HG03025 (cell line): Measurements from ENCODE around the gene TPP1.

Source experiments
- ATAC-seq: cut with Tn5 transposase; IDR thresholded peaks from one replicate; pipeline ENCODE4 v1.9.1; 2021; ENCODE audit warnings: mild to moderate bottlenecking, moderate library complexity; ENCODE audit not compliant: unreplicated experiment, low FRiP score

TPP1 gene

DNA sequence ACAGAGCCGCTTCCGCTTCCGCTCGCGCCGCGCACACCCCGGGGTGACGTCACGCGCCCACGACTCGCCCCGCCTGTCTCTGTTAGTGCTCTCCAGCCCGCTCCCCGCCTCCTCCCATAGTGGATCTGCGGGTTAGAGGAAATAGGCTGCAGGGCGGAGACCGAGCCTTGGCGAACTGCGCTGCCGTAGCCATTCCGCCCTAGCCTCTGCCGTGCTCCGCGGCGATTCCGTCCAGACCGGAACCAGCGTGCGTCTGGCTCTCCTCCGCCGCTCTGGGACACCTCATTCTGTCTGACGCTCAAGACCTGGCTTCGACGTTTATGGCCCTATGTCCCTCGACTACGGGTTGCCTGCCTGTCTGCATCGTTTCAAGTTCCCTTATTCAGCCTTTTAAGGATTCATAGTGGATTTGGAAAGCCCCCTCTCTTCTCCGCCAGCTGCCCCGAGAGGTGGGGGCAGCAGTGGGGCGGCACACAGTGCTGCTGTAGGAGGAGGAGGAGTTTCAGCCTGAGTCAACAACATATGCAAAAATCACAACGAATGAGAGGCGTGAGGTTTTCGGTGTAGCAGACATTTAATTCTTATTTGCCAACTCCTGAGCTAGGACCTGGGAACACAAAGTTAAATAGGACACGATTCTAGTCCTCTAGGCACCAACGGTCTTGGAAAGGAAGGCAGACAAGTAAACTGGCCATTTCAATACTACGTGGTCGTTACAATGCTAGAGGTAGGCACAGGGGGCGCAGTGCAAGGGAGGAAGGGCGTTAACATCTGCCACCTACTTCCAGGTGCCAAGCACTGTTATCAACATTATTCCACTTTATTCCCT lies 6.8 kb downstream of the TPP1 start, which contains the start of gene TAF10:
Gene TAF10 (minus strand): TSS at position 4 of the 829 bp plus-strand sequence. CDS start 27 bp downstream, outside the sequence.
- ATAC-seq, result peak; percentile 89

DNA sequence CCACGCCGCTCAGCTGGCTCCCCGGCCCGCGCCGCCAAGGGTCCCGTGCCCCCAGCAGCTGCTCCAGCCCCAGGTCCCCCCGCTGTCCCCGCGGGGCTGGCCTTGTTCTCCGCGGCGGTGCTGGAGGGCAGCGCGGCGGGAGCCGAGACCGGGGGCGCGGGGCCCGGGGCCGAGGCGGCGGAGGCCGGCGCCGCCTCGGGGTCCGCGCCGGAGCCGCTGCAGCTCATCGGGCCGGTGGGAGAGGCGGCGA lies 7.3 kb downstream of the TPP1 start:
- peak; percentile 12 for ATAC-seq

DNA sequence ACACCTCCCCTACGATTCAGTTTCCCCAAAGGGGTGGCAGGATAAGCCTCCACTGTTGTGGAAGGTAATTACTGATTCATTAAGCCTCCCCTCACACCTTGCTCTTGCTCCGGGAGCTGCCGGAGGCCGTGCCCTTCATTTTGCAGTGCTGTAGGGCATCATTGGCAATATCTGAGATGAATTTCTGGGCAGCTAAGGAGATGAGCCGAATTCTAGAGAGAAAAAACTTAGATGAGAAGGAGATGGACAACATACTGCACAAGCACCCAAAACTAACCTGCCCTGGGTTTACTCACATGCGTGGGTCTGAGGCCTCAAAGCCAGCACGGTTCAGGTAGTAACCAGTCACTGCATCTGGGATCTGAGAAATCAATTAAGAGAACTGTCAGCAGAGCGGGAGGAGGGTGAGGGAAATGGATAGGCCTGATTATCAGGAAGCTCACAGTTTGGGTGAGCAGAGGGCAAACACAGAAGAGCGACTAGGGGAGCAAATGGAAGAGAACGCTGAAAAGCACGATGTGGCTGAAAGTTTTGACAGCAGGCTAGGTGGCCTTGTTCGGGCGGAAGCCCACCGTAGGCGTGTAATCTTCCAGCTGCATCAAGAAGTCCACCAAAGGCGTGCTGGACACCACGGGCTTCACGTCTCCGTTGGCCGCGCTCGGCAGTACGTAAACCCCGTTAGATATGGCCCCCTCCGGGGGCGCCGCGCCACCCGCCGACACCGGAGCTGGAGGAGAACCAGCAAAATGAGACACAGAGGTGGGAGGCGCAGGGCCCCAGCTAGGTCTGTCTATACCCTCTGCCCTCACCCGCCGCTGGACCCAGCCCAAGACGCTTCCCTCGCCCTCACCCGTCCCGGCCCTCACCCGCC lies 7.9 kb downstream of the TPP1 start:
- no peak for ATAC-seq

DNA sequence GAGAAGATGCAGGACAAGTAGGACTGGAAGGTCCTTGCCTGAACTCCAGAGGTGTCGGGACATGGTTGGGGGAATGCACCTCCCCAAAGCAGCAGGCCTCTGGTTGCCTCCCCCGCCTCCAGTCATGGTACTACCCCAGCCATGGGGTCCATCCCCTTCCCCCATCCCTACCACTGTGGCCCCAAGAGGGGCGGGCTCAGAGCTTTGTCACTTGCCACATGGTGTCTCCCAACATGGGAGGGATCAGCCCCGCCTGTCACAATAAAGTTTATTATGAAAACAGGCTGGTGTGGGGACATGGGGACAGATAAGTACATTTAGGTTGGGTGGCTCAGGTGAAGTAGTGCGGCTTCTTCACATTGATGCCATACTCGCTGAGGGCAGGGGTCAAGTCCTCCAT lies 8.6 kb downstream of the TPP1 start:
- ATAC-seq, result no peak

DNA sequence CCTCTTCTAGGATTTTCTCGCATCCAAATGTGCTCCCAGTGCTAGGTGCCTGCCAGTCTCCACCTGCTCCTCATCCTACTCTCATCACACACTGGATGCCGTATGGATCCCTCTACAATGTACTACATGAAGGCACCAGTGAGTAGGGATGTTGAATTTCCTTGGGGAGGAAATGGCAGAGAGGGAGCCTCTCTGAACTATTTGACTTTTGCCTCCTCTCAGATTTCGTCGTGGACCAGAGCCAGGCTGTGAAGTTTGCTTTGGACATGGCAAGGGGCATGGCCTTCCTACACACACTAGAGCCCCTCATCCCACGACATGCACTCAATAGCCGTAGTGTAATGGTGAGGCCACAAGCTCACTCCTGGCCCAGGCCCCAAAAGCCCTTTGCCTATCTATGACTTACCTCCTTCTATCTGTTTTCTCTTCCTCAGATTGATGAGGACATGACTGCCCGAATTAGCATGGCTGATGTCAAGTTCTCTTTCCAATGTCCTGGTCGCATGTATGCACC lies 9.7 kb downstream of the TPP1 start:
- no peak for ATAC-seq

DNA sequence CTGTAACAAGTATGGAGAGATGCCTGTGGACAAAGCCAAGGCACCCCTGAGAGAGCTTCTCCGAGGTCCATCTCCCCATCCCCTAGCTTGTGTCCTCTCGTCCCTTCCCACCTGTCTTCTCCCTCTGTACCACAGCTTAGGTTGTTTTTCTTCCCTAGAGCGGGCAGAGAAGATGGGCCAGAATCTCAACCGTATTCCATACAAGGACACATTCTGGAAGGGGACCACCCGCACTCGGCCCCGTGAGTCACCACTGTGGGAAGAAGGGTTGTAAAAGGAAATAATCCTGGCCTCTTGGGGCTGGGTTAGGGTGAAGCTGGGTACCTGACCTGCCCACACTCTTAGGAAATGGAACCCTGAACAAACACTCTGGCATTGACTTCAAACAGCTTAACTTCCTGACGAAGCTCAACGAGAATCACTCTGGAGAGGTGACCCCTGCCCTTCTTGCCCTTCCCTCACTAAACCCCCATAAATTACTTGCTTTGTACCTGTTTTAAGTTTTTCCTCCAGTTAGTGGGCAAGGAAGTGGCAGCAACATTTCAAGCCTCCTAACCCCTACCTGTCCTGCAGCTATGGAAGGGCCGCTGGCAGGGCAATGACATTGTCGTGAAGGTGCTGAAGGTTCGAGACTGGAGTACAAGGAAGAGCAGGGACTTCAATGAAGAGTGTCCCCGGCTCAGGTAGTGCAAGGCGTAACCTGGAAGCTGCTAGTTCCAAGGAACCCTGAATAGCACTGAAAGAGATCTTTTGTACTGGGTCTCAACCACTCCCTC lies 10.3 kb downstream of the TPP1 start:
- ATAC-seq, result no peak

DNA sequence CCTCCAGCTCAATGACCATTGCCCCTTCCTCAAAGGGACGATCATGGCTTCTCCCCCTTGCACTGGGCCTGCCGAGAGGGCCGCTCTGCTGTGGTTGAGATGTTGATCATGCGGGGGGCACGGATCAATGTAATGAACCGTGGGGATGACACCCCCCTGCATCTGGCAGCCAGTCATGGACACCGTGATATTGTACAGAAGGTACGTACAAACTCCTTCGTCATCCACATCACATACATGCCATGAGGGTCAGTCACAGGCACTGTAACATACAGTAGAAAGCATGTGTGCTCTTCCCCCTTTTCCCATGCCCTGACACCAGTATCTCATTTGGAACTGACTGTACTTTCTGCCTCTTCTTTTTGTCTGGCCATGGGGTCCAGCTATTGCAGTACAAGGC lies 11.2 kb downstream of the TPP1 start:
- ATAC-seq, result no peak

DNA sequence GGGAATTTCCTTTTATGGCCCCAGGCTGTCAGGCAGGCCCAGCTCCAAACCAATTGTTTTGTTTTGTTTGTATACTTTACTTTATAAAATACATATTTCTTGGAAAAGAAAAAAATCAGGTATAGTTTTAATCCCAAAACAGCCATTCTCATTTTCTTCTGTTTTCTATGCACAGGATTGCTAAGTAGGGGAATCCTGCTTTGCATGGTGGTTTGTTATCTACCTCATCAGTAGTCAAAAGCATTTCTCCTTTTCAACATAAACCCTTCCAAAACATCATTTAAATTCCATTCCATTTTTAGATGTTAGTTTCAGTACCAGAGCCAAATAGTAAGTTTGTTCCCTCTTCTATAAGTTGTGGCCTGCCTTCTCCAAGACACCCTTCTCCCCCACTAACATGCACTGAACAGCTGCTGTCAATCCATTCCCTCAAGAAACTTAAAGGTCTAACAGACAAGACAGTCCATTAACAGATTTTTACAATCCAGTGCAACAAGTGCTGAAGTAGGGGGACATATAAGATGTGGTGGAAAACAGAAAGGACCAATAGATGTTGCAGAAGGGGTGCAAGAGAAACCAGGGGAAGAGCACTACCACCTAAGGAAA lies 11.9 kb downstream of the TPP1 start:
- no peak for ATAC-seq

DNA sequence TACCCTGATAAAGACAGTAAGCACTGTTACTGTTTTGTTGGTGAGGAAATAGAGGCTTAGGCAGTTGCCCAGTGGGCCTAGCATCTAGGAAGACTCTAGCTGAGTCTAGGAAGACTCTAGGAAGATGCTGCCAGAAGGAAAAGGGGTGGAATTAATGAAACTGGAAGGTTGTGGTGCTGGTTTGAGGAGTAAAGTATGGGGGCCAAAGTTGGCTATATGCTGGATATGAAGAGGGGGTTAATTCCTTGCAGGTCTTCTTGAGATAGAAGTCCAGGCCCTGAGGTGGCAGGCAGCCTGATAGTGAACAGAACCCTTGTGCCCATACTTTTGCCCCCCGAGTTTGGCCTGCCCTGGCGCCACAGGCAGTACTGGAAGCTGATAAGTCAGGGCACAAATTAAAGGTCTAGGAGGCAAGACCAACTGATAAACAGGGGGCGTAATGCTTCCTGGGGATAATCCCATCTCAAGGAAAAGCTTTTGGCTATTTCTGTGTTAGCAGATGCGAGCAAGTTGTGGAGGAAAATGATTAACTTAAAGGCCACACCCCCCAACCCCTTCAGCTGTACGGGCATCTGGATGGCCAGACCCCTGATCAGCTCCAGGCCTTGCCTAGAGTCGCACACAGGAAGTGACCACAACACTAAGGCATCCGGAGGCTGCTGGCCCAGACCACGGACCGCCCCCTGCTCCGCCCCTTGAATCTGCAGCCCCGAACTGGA lies 12.6 kb downstream of the TPP1 start:
- ATAC-seq, result no peak

DNA sequence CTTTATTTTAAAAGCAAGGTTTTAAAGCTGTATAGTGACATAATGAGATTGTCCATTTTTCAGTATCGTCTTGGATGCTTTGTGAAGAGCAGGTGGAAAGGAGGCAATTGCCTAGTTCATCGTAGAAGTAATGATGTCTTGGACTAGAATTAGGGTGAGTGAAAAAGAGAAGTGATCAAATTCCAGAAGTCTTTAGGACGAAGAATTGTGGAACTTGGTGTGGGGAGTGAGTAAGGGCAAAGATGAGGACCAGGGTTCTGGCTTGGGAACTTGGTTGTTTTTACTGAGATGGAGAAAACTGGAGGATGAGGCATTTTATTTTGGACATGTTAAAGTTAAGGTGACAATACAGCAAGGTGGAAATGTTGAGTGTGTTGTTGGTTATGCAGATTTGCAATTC lies 14.4 kb downstream of the TPP1 start:
- no peak for ATAC-seq

DNA sequence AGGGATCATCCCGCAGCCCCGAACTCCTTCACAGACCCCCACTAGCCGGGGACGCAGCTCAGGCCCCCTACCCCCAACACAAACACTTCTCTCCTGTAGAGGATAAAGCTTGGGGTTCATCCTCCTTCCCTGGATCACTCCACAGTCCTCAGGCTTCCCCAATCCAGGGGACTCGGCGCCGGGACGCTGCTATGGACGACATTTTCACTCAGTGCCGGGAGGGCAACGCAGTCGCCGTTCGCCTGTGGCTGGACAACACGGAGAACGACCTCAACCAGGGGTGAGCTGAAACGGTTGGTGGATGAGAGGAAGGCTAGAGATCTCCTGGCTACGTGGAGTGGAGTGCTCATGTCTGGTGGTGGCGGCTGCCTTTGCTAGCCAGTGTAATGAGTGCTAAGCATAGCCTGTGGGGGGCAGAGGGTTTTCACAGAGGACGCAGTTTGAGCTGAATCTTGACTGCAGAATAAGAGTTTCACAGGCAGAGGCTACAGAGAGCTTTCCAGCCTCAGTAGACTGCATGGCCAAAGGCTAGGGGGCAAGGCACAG lies 15.1 kb downstream of the TPP1 start:
- peak; percentile 34 for ATAC-seq

DNA sequence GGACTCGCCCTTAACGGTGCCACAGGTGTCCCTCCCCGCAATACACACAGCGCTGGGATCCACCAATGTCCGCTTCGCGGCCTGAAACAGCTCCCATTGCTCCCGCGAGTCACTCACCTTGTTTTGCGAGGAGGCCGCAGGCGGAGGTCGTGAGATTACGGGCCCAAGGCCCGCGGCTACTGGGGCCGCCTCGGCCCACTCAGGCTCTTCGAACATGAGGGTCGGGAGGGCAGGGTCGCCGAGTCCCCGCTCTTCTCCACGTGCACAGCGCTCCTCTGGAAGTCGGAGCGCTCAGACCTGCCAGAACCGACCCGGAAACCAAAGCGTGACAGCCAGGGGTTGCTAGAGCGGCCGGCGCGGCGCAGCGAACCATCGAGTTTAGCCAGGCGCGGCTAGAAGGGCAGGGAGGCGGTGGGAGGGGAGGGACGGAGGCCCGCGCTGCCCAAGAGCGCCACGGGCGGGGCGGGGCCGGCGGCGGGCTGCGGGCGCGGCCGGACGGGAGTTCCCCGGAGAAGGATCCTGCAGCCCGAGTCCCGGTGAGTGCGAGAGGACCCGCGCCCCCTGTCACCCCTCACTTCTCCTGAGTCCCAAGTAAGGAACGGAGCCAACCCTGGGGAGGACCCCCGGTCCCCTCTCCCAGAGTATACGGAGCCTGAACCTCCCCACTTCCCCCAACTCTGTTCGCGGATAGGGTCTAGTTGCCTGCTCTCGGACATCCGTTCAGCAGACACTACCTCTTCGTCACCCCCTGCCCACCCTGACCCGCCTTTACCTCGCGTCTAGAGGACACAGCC lies 15.7 kb downstream of the TPP1 start, which contains the start of the genes ILK and RRP8:
Gene ILK (plus strand): TSS at position 488 of the 794 bp plus-strand sequence. CDS start 498 bp downstream, outside the sequence.
Gene RRP8 (minus strand): TSS at position 330 of the 794 bp plus-strand sequence. CDS start 114 bp downstream, at position 216.
- ATAC-seq, result peak; percentile 70

DNA sequence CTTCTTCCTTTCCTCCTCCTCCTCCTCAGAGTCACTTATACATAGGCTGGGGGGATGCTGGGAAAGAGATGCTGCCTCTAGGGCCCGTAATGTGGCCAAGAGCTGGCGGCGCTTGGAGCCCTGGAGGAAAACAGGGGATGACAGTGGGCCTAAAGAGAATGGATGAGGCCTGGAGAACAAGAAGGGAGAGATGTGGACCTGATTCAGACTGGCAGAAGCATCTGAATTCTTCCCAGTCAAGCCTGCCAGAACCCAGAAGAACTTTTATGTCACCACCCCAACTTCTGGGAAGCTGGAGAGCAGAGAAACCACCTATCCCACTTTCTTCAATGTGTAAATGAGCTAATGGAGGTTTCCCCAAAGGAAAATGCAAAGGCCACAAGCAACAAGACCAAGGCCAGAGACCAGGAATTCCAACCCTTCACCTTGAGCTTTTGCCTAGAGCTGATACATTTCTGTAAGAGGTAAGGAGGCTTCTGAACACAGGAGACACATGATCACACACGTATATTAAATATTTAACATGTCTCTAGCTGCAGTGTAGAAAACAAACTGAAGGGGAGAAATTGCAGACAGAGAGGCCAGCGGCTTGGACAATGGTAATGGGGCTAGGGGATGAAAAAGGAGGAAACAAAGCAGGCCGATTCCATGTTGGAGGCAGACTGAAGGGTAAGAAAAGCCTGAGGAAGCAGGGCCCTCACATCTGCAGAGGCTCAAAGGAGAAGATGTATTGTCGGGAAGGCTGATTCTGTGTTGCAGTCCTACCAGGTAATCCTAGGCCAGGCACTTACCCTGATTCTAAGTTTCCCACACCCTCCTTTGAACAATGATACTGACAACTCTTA lies 16.9 kb downstream of the TPP1 start:
- ATAC-seq, result no peak

DNA sequence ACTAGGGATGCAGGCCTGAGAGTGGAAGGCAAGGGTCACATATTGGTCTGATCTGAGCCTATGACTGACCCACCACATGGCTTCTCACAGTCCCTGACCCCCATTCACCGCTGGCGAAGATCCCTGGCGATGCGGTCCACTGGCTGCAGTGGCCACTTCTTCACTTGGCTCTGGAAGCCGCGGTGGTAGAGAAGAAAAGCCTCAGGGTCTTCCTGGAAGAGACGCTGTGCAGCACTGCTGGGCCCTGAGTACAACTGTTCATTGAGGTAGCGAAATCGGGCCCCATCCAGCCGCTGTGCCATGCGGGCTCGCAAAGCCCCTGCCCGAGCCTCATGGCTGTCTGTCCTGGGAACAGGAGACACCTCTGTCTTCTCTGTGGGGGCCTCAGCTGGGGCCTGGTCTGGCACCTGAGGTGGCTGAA lies 18.2 kb downstream of the TPP1 start:
- no peak for ATAC-seq

DNA sequence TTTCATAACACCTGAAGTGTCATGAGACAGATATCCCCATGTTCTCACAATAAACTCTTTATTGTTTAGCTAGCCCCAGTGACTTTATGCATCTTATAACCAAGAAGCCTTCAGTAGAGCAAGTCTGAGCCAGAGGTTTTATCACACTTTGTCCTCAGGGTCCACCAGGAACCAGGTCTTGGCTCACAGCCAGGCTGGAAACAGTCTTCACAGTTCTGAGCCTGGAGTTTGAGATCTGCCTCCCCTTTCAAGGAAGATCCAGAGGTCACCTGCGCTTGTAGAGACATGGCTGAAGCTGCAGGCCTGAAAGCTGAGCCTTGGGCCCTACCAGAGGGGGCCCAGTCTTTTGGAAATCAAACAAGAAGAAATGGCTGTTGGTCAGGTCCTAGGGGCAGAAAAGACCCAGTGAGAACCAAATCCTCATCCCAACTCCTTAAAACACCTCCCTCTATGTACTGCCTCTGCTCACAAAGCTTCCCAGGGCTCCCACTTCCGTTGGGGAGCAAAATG lies 19.3 kb downstream of the TPP1 start:
- ATAC-seq, result no peak

DNA sequence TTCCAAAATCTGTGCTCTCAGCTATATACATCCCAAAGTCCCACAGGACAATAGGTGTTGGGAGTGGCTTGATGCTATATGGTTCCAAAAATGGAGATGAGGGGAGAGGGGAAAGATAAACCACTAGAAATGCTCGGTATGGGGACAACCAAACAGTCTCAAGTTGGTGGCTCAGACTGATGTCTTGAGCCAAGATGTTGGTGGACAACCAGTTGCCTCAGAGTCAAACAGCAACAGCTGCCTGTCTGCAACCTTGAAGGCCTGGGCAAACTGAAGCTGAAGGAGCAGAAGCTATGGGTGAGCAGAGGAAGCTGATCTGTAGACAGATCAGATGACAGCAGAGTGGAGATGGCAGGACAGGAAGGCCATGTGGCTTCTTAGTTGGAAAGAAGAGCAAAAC lies 19.8 kb downstream of the TPP1 start:
- ATAC-seq, result no peak

DNA sequence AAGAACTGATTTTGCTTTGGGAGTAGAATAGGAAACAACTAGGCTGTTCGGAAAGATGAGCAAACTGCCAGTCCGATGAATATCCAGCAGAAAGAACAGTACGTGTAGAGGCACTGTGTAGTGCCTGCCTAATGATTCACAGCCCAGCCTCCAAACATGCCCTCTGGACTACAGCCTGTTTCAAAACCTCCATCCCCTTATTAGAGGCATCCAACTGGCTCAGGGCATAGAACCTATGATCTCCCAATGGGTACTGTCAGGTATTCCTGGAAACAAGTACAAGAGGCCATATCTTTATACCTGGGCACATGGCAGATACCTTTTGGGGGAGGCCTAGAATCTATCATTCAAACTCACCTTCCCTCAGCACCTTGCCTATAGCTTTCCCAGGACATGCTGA lies 20.7 kb downstream of the TPP1 start:
- no peak for ATAC-seq
